KBM-7 (cell line): Measurements from ENCODE around the gene BORCS8.
"Not testable (repeated sequence)": the region's sequence is repeated elsewhere in the genome, so short reads cannot be mapped to it uniquely, and the experiment has no call there.

ENCODE experiments used
- DNase-seq: peaks from one replicate; pipeline ENCODE4 v3.0.0-alpha.2; 2015
- in situ Hi-C: fragments of 300-500 bp; cut with MboI; formaldehyde crosslinking; loops from 2 replicates; pipeline ENCODE4 v1.14.3; 2020; ENCODE audit warnings: low sequenced_read_pairs, low pct_unique_long_range_greater_than_20kb, mixed read lengths

The BORCS8 gene

DNA sequence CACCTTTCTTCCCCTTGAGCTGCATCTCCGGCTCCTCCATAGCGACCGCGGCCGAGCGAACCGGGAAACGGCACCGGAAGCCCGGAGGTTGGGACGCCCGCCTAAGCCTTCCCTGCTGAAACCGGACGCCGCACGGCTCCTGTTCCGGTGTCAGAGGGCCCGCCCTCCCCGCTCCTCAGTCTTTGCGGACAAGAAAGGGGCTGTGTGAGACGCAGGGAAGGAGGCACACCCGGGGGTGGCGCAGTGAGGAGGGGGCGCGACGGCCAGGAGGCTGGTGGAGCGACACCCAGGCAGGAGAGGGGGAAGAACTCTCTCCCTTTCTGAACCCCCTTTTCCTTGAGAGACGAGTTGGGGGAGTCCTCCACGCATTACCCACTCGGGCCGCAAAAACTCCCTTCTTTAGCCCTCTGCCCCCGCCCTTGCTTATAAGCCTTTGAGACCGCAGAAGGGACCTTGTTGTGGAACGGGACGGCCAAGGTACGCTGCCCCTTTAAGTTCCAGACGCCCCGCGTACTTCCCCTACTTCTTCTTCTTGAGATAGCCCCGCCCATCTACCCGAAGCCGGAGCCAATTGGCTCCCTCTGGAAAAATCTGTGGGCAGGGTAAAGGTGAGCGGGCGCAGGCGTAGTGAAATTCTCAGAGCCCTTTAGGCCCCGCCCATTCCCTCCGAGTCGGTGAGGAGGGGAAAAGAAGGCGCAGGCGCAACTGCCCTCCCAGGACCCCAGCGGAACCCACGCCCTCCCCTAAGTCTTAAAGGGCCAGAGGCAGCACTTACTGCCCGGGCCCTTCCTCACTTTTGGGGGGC lies at the start of gene BORCS8, which contains the start of gene RFXANK:
TSS of gene BORCS8 (minus strand) at position 75 of the 805 bp plus-strand sequence. CDS start at position 40, 35 bp downstream.
TSS of gene RFXANK (plus strand) at position 181 of the 805 bp plus-strand sequence. CDS start 1,689 bp downstream, outside the sequence.
- in situ Hi-C loops = no loop called here
- peak; percentile 100 for DNase-seq

DNA sequence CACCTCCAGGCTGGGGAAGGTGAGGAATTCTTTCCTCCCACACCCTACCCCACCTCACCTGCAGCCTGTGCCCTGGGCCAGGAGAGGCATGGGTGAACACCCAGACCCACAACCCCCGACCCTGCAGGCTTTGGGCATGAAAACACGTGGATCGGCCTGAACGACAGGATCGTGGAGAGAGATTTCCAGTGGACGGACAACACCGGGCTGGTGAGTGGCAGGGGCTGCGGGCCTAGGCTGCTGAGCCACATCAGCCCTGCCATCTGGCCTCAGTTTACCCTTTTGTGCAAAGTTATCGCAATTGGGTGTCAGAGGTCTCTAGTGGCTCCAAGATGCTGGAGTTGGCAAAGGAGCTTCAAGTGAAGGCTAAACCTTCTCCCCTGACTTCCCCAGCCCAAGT lies 48.5 kb upstream of the BORCS8 start:
- in situ Hi-C loops = no loop called here
- no peak for DNase-seq

DNA sequence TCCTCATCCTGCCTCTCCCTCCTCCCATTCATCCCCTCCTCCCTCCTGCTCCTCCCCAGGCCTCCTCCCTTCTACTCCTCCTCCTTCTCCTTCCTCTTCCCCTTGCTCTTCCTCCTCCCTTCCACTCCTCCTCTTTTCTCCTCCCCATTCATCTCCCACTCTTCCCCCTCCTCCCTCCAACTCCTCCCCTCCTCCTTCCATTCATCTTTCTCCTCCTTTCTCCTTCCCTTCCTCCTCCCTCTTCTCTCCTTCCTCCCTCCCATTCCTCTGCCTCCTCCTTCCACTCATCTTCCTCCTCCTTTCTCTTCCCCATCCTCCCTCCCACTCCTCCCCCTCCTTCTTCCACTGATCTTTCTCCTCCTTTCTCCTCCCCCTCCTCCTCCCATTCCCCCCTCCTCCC lies 47.7 kb upstream of the BORCS8 start:
- DNase-seq = no peak
- in situ Hi-C loops = no loop called here

- DNase-seq = no peak
- in situ Hi-C loops = no loop called here
Measured at GRCh38 chr19:19238126-19238894, 46.4 kb upstream of the BORCS8 start.

DNA sequence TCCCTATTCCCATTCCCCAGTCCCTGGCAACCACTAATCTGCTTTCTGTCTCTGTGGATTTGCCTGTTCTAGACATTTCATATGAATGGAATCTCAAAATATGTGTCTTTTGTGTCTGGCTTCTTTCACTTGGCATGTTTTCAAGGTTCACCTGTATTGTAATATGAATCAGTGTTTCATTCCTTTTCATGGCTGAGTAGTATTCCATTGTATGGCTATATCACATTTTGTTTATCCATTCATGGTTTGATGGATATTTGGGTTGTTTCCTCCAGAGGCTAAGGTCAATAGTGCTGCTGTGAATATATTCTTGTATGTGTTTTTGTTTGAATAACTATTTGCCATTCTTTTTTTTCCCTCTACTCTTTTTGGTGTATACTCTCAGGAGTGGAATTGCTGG lies 44.2 kb upstream of the BORCS8 start:
- no peak for DNase-seq
- in situ Hi-C loops = no loop called here

GRCh38 chr19:19234220-19234816 lies 42.4 kb upstream of the BORCS8 start:
- in situ Hi-C loops = no loop called here
- DNase-seq = no peak

- in situ Hi-C loops = no loop called here
- no peak for DNase-seq
Measured at GRCh38 chr19:19232261-19232721, 40.3 kb upstream of the BORCS8 start.

GRCh38 chr19:19230999-19231398 lies 39.0 kb upstream of the BORCS8 start:
- in situ Hi-C loops = no loop called here
- no peak for DNase-seq

DNA sequence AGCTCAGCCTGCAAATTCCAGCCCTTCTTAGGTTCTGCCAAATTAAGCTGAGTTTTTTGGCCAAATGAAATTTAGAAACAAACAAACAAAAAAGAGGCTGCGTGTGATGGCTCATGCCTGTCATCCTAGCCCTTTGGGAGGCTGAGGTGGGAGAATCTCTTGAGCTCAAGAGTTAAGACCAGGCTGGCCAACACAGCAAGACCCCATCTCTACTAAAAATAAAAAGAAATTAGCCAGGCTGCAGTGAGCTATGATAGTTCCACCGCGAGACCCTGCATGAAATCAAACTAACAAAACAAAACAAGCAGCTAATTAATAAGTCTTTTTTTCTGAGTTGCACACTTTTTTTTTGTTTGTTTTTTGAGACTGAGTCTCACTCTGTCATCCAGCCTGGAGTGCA lies 37.7 kb upstream of the BORCS8 start:
- in situ Hi-C loops = no loop called here
- DNase-seq = no peak

DNA sequence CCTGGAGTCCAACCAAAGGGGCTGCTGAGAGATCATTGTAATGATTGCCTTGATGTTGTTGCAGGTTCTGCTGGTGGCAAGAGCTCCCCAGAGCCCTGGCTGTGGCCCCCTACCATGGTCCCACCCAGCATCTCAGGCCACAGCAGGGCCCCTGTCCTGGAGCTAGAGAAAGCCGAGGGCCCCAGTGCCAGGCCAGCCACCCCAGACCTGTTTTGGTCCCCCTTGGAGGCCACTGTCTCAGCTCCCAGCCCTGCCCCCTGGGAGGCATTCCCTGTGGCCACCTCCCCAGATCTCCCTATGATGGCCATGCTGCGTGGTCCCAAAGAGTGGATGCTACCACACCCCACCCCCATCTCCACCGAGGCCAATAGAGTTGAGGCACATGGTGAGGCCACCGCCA lies 35.3 kb upstream of the BORCS8 start:
- in situ Hi-C loops = no loop called here

DNA sequence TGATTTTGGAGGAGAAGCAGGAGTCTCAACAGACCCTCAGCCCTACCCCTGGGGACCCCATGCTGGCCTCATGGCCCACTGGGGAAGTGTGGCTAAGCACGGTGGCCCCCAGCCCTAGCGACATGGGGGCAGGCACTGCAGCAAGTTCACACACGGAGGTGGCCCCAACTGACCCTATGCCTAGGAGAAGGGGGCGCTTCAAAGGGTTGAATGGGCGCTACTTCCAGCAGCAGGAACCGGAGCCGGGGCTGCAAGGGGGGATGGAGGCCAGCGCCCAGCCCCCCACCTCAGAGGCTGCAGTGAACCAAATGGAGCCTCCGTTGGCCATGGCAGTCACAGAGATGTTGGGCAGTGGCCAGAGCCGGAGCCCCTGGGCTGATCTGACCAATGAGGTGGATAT lies 34.7 kb upstream of the BORCS8 start:
- in situ Hi-C loops = no loop called here
- no peak for DNase-seq

More for the DNA sequence above, 35.3 kb upstream of the BORCS8 start:
- no peak for DNase-seq

DNA sequence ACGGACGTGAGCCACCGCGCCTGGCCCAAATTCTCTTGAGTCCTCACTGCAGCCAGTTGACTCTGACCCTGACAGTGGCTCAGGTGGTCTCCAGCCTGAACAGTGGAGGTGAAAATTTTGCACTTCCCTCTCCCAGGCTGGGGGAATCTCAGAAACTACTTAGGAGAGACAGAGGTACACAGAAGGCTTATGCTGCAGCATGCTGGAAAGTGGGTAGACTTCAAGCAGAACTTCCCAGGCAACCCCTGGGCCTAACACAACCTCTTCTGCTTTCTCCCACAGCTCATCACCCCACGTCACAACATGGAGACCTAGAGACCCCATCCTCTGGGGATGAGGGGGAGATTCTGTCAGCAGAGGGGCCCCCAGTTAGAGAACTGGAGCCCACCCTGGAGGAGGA lies 34.3 kb upstream of the BORCS8 start:
- DNase-seq = no peak
- in situ Hi-C loops = no loop called here

DNA sequence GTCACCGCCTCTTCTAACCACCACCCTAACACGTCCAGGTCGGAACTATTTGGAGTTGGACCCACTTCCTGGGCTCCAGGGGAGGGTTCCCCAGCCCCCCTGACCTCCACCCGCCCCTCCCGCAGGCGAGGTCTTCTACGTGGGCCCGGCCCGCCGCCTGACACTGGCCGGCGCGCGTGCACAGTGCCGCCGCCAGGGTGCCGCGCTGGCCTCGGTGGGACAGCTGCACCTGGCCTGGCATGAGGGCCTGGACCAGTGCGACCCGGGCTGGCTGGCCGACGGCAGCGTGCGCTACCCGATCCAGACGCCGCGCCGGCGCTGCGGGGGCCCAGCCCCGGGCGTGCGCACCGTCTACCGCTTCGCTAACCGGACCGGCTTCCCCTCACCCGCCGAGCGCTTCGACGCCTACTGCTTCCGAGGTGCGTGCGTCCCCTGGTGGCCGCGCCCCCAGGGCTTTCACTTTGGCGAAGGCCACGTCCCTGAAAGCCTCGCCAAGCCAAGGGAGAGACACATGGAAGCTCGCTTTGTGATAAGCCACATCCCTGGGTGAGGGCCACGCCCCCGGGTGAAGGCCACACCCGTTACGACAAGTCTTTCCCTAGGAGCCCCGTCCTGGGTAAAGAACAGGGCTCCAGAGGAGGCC lies 33.0 kb upstream of the BORCS8 start:
- in situ Hi-C loops = no loop called here
- peak; percentile 85 for DNase-seq

DNA sequence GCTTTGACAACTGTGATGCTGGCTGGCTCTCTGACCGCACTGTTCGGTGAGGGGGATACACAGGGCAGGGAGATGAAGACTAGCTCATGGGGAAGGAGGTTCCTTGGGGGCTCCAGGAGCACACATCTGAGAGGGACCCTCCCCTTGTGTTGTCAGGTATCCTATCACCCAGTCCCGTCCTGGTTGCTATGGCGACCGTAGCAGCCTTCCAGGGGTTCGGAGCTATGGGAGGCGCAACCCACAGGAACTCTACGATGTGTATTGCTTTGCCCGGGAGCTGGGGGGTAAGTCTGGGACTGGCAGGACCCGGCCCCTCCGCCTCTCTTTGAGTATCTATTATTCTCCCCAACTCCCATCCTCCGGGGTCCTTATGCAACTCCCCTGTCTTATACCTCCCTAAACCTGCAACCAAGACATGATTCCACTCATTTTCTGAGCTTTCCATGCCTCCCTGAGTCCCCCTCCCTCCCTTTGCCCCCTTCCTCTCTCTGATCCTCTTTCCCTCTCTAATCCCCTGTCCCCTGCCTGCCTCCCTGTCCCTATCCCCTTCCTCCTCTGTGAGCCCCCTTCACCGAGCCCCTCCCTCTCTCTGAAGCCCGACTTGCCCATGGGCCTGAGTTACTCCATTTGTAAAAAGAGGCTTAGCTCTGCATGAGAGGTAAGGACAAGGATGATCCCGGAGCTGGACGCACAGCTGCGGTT lies 32.3 kb upstream of the BORCS8 start:
- in situ Hi-C loops = no loop called here
- DNase-seq = no peak

DNA sequence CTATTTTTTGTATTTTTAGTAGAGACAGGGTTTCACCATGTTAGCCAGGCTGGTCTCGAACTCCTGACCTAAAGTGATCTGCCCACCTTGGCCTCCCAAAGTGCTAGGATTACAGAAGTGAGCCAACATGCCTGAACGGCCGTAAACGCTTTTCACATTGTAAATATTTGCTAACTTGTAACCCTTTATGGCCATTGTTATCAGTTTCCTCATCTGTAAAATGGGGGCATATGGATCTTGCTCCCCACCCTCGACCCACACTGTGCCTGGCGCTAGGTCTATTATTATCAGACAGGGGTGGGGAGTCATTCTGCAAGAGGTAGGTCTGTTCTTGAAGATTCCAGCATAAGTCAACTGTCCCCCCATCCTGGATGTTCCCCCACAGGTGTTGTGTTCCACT lies 31.7 kb upstream of the BORCS8 start:
- no peak for DNase-seq
- in situ Hi-C loops = no loop called here

GRCh38 chr19:19223060-19223459 lies 31.1 kb upstream of the BORCS8 start:
- DNase-seq = no peak
- in situ Hi-C loops = no loop called here

DNA sequence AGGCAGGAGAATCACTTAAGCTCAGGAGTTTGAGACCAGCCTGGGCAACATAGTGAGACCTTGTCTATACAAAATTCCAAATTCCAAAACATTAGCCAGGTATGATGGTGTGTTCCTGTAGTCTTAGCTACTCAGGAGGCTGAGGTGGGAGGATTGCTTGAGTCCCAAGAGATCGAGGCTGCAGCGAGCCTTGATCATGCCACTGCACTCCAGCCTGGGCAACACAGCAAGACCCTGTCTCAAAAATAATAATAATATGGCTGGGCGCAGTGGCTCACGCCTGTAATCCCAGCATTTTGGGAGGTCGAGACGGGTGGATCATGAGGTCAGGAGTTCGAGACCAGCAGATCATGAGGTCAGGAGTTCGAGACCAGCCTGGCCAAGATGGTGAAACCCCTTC lies 29.0 kb upstream of the BORCS8 start:
- DNase-seq, in situ Hi-C loops: not testable (repeated sequence)

DNA sequence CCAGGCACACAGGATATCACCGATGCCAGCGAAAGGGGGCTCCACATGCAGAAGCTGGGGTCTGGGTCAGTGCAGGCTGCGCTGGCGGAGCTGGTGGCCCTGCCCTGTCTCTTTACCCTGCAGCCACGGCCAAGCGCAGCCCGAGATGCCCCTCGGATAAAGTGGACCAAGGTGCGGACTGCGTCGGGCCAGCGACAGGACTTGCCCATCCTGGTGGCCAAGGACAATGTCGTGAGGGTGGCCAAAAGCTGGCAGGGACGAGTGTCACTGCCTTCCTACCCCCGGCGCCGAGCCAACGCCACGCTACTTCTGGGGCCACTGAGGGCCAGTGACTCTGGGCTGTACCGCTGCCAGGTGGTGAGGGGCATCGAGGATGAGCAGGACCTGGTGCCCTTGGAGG lies 27.0 kb upstream of the BORCS8 start:
- in situ Hi-C loops = no loop called here
- no peak for DNase-seq

GRCh38 chr19:19217099-19217498 lies 25.1 kb upstream of the BORCS8 start:
- in situ Hi-C loops = no loop called here
- DNase-seq = peak; percentile 34
